ENCODE data around the gene NFATC1. TPM values are rescaled to one million over a fixed set of nuclear protein-coding genes. Genes with fewer than 3 reads are reported as not detected.

NFATC1 gene
- total RNA-seq, 1 donor from 2014 or later, result 52.6 TPM

- H3K9me3 Mint-ChIP-seq, result no peaks in the 10 kb centered on the region
- POLR2A ChIA-PET, result interaction anchor here (1.1 to 4.6 kb wide), 7 partner anchors 13 to 112 kb away, joined by 3 to 45 read pairs (median 30); partner anchors contain the start of gene NFATC1
Measured at GRCh38 chr18:79509536-79509930, 113.8 kb downstream of the NFATC1 start.

GRCh38 chr18:79510046-79510685 is 114.4 kb downstream of the NFATC1 start:
- no peak for ATAC-seq (ENCODE audit: low read depth)
- H3K9me3 Mint-ChIP-seq, result no peaks in the 10 kb centered on the region
- POLR2A ChIA-PET, result interaction anchor here (1.1 to 4.6 kb wide), 5 partner anchors 13 to 113 kb away, joined by 3 to 45 read pairs (median 40); partner anchors contain the start of gene NFATC1
- H3K27me3 Mint-ChIP-seq, result no peaks in the 10 kb centered on the region
- H3K36me3 Mint-ChIP-seq (ENCODE audit: low read depth), result peaks cover 23% of the 10 kb centered on the region
- CTCF ChIA-PET, result interaction anchor here (2.8 kb wide), 1 partner anchor 13 kb away, joined by 18 read pairs; no protein-coding TSS in a partner anchor
- DNase-seq, result no peak
- intact Hi-C loops (cut with micrococcal nuclease), result no loop called here
- TF ChIP-seq CTCF (IDR thresholded peaks at IDR 0.05), result no peak
- no peak overlapping the region for H3K4me3 Mint-ChIP-seq
- H3K27ac Mint-ChIP-seq, result peak overlapping the region; percentile 89
- peaks cover 51% of the 10 kb centered on the region for H3K4me1 Mint-ChIP-seq

More at GRCh38 chr18:79509536-79509930, 113.8 kb downstream of the NFATC1 start:
- CTCF ChIA-PET, result interaction anchor here (2.6 to 2.8 kb wide), 2 partner anchors 13 to 14 kb away, joined by 10 to 18 read pairs; no protein-coding TSS in a partner anchor
- Mint-ChIP-seq H3K36me3 (ENCODE audit: low read depth) (peaks cover 23% of the 10 kb centered on the region), H3K4me1 (peaks cover 52% of the 10 kb centered on the region), H3K27me3 (no peaks in the 10 kb centered on the region), H3K27ac (peak overlapping the region; percentile 89), H3K4me3 (peak overlapping the region; percentile 28)
- TF ChIP-seq CTCF (IDR thresholded peaks at IDR 0.05), result no peak
- DNase-seq, result no peak
- intact Hi-C loops (cut with micrococcal nuclease), result loop anchor here (1.0 kb wide), 1 partner anchor 49 kb away; no protein-coding TSS in a partner anchor
- ATAC-seq (ENCODE audit: low read depth), result no peak

GRCh38 chr18:79510731-79511241 is 115.1 kb downstream of the NFATC1 start:
- intact Hi-C loops (cut with micrococcal nuclease), result no loop called here
- Mint-ChIP-seq H3K4me3 (no peak overlapping the region), H3K27me3 (no peaks in the 10 kb centered on the region), H3K9me3 (no peaks in the 10 kb centered on the region), H3K4me1 (peaks cover 47% of the 10 kb centered on the region), H3K36me3 (ENCODE audit: low read depth) (peaks cover 23% of the 10 kb centered on the region), H3K27ac (no peak overlapping the region)
- no peak for TF ChIP-seq CTCF (IDR thresholded peaks at IDR 0.05)
- ChIA-PET POLR2A (no interaction called here), CTCF (interaction anchor here (0.7 kb wide), 1 partner anchor 130 kb away, joined by 3 read pairs; no protein-coding TSS in a partner anchor)
- peak; percentile 10 for DNase-seq
- no peak for ATAC-seq (ENCODE audit: low read depth)

- ChIA-PET CTCF (interaction anchor here (0.7 kb wide), 1 partner anchor 130 kb away, joined by 3 read pairs; no protein-coding TSS in a partner anchor), POLR2A (interaction anchor here (1.2 kb wide), 1 partner anchor 12 kb away, joined by 4 read pairs; no protein-coding TSS in a partner anchor)
- Mint-ChIP-seq H3K4me1 (peaks cover 44% of the 10 kb centered on the region), H3K36me3 (ENCODE audit: low read depth) (peaks cover 23% of the 10 kb centered on the region), H3K9me3 (no peaks in the 10 kb centered on the region), H3K27me3 (no peaks in the 10 kb centered on the region), H3K27ac (no peak overlapping the region), H3K4me3 (no peak overlapping the region)
- TF ChIP-seq CTCF (IDR thresholded peaks at IDR 0.05), result no peak
- ATAC-seq (ENCODE audit: low read depth) (no peak), DNase-seq (peak; percentile 8)
- intact Hi-C loops (cut with micrococcal nuclease), result no loop called here
Measured at GRCh38 chr18:79511271-79511670, 115.5 kb downstream of the NFATC1 start.

All from activated B cell treated with CpG ODN at 0.5 μM for 24 hours (primary cell).